Adrenal gland (tissue), 5 donors: ENCODE measurements around the gene EEF1G.

Experiments used
- CTCF ChIP-seq, 6 experiments: fragments of 450-650 bp in 4 of 6; fragments of 200-600 bp in 2 of 6; sonication (generic) in 1 of 6; IDR thresholded peaks; 1 replicate in 5 of 6; 2 replicates in 1 of 6; pipeline versions ENCODE4 v1.5.1 to v1.8.0; 2016 to 2021; ENCODE audit warnings: antibody characterized with exemption in 6 of 6, mild to moderate bottlenecking in 2 of 6, moderate library complexity in 1 of 6
- POLR2A ChIP-seq, 2 donors: fragments of 450-650 bp; IDR thresholded peaks; one replicate each; pipeline ENCODE4 v1.6.1; 2017; ENCODE audit warnings: antibody characterized with exemption in 2 of 2, mild to moderate bottlenecking in 2 of 2, moderate library complexity in 1 of 2
- donor health status: DM: no; HTN: no; CAD: no.

- TF ChIP-seq POLR2A (IDR thresholded peaks at IDR 0.05), result no peak
- TF ChIP-seq CTCF (IDR thresholded peaks at IDR 0.05), result no peak
These were observed 31.8 kb upstream of the EEF1G start for GRCh38 chr11:62605467-62605866.
